Neural progenitor cell (in vitro differentiated cells): ENCODE data around the gene TRIM15. TPM values are rescaled to one million over a fixed set of nuclear protein-coding genes. Genes with fewer than 3 reads are reported as not detected.

ENCODE experiments used
- DNase-seq: peaks from one replicate; pipeline ENCODE4 v3.0.0-alpha.2; 2016; ENCODE audit warnings: low spot score
- H2AFZ ChIP-seq: fragments of 200-600 bp; sonication (generic); replicated peaks from 2 replicates; pipeline ENCODE4 v1.6.1; 2016; ENCODE audit warnings: antibody characterized with exemption
- H3F3A ChIP-seq: fragments of 200-600 bp; sonication (generic); 2 replicates; pipeline ENCODE4 v1.6.1; 2016; ENCODE audit warnings: antibody characterized with exemption, low read depth
- H3K27ac ChIP-seq: fragments of 200-600 bp; sonication (generic); 2 replicates; pipeline ENCODE4 v1.5.1; 2016; ENCODE audit warnings: mild to moderate bottlenecking
- H3K27me3 ChIP-seq: fragments of 200-600 bp; sonication (generic); 2 replicates; pipeline ENCODE4 v1.6.1; 2016; ENCODE audit warnings: mild to moderate bottlenecking, moderate library complexity
- H3K36me3 ChIP-seq: fragments of 200-600 bp; sonication (generic); 2 replicates; pipeline ENCODE4 v1.5.1; 2016
- H3K4me1 ChIP-seq: fragments of 200-600 bp; sonication (generic); 2 replicates; pipeline ENCODE4 v1.6.1; 2016; ENCODE audit warnings: mixed run types
- H3K4me2 ChIP-seq: fragments of 200-600 bp; sonication (generic); 2 replicates; pipeline ENCODE4 v1.6.1; 2016
- H3K4me3 ChIP-seq: fragments of 200-600 bp; sonication (generic); 2 replicates; pipeline ENCODE4 v1.5.1; 2016
- H3K79me2 ChIP-seq: fragments of 200-600 bp; sonication (generic); 2 replicates; pipeline ENCODE4 v1.6.1; 2016; ENCODE audit warnings: low read depth
- H3K9ac ChIP-seq: fragments of 200-600 bp; sonication (generic); 2 replicates; pipeline ENCODE4 v1.6.1; 2016
- H3K9me3 ChIP-seq: fragments of 200-600 bp; sonication (generic); 2 replicates; pipeline ENCODE4 v1.5.1; 2016; ENCODE audit warnings: low read depth
- H4K20me1 ChIP-seq: fragments of 200-600 bp; sonication (generic); 2 replicates; pipeline ENCODE4 v1.6.1; 2016; ENCODE audit warnings: low read depth
- H3K27ac Mint-ChIP-seq: 3 replicates; pipeline ENCODE4 v1.8.0; 2021; ENCODE audit warnings: mixed read lengths
- H3K27me3 Mint-ChIP-seq: 2 replicates; pipeline ENCODE4 v1.8.0; 2022; ENCODE audit warnings: low read depth, mild to moderate bottlenecking, inconsistent platforms, moderate library complexity, mixed read lengths; ENCODE audit not compliant: insufficient read depth
- H3K36me3 Mint-ChIP-seq: 3 replicates; pipeline ENCODE4 v1.8.0; 2021; ENCODE audit warnings: mixed read lengths
- H3K4me1 Mint-ChIP-seq: 3 replicates; pipeline ENCODE4 v1.8.0; 2021; ENCODE audit warnings: mixed read lengths
- H3K4me3 Mint-ChIP-seq: 3 replicates; pipeline ENCODE4 v1.8.0; 2021; ENCODE audit warnings: mild to moderate bottlenecking, moderate library complexity, mixed read lengths
- H3K9me3 Mint-ChIP-seq: 3 replicates; pipeline ENCODE4 v1.8.0; 2020; ENCODE audit warnings: mixed read lengths
- EZH2 ChIP-seq: fragments of 200-600 bp; sonication (generic); IDR thresholded peaks from 2 replicates; pipeline ENCODE4 v1.6.1; 2017; ENCODE audit warnings: antibody characterized with exemption, mild to moderate bottlenecking, moderate library complexity
- EZH2phosphoT487 ChIP-seq: fragments of 200-600 bp; sonication (generic); IDR thresholded peaks from 2 replicates; pipeline ENCODE4 v1.6.1; 2017; ENCODE audit warnings: antibody characterized with exemption
- total RNA-seq: library from RNA; depleted of rRNA; stranded (reverse); fragments of >200 nt; gene quantifications from 2 replicates; pipeline ENCODE4 v1.2.3, GENCODE V29; 2015; ENCODE audit warnings: low replicate concordance
- TF ChIP-seq, protein P1 (sequence below): fragments of 200-600 bp; sonication (generic); IDR thresholded peaks from 2 replicates; pipeline ENCODE4 v1.5.1; 2017; ENCODE audit warnings: antibody characterized with exemption, mild to moderate bottlenecking

The TRIM15 gene
- total RNA-seq, 1 donor from 2014 or later: not detected

DNA sequence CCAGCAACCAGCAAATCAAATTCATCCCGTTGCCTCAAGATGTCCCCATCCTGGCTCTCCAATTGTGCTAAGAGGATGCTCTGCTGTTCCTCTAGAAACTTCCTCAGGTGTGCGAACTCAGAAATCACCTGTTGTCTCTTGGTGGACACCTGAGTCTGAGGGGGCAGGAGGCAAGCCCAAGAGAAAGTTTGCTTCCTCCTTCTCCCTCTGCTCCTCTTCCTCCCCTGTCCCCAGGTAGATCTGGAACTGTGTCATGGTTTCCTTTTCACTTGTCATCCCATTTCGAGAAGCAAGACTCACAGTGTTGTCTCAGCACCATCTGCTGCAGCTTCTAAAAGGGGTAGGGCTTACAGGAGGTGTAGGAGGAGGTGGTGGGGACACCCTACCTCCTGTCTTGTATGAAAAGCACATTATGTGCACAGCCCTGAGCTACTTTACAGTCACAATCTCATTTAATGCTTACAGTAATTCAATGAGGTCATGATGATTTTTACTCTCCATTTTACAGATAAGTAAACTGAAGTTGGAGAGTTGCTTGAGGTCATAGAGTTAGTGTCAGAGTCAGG, 4.8 kb upstream of the TRIM15 start:
- H3K27ac ChIP-seq: no peak overlapping the region
- no peak overlapping the region for H3K4me2 ChIP-seq
- Mint-ChIP-seq H3K36me3 (no peaks in the 10 kb centered on the region), H3K27ac (no peak overlapping the region), H3K4me1 (no peaks in the 10 kb centered on the region), H3K4me3 (no peak overlapping the region), H3K27me3 (peaks cover 6% of the 10 kb centered on the region), H3K9me3 (no peaks in the 10 kb centered on the region)
- H3K27me3 ChIP-seq: peaks cover 31% of the 10 kb centered on the region
- no peaks in the 10 kb centered on the region for H3F3A ChIP-seq
- no peak for DNase-seq
- H4K20me1 ChIP-seq: no peaks in the 10 kb centered on the region
- no peaks in the 10 kb centered on the region for H3K36me3 ChIP-seq
- no peaks in the 10 kb centered on the region for H3K79me2 ChIP-seq
- TF ChIP-seq EZH2 (no peak), EZH2phosphoT487 (no peak)
- TF ChIP-seq, protein P1, sequence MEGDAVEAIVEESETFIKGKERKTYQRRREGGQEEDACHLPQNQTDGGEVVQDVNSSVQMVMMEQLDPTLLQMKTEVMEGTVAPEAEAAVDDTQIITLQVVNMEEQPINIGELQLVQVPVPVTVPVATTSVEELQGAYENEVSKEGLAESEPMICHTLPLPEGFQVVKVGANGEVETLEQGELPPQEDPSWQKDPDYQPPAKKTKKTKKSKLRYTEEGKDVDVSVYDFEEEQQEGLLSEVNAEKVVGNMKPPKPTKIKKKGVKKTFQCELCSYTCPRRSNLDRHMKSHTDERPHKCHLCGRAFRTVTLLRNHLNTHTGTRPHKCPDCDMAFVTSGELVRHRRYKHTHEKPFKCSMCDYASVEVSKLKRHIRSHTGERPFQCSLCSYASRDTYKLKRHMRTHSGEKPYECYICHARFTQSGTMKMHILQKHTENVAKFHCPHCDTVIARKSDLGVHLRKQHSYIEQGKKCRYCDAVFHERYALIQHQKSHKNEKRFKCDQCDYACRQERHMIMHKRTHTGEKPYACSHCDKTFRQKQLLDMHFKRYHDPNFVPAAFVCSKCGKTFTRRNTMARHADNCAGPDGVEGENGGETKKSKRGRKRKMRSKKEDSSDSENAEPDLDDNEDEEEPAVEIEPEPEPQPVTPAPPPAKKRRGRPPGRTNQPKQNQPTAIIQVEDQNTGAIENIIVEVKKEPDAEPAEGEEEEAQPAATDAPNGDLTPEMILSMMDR: no peak
- H3K4me1 ChIP-seq: no peaks in the 10 kb centered on the region
- H3K9ac ChIP-seq: no peak overlapping the region
- H3K4me3 ChIP-seq: no peak overlapping the region
- no peak overlapping the region for H2AFZ ChIP-seq
- no peaks in the 10 kb centered on the region for H3K9me3 ChIP-seq

DNA sequence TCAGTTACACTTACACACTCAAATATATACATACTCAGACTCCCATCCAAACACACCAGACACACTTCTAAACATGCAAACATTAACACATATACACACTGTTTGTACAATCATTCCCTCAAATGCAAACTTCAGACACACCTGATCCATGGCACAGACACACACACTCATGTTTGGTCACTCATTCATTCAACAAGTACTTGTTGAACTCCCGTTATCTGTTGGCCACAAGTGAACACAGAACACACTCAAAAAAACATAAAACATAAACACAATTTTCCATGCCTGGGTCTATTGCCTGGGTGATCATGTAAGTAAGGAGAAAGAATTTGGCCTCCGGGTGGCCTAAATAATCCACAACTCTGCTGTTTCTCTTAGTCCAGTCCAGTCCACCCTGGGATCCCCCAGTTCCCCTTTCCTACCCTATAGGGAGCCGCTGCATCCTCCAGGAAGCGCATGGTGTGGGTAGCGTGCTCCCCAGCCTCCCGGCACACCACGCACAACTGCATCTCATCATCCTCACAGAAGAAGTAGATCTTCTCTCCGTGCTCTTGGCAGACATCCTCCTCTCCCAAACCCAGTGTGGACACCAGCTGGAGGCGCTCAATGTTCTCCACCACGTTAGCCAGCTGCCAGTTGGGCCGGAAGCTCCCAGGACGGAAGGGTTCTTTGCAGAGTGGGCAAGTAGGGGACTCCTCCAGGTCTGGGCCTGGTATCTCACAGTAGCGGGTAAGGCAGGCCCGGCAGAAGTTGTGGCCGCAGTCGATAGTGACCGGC, 3.1 kb upstream of the TRIM15 start:
- H3K27me3 Mint-ChIP-seq: peaks cover 13% of the 10 kb centered on the region

DNA sequence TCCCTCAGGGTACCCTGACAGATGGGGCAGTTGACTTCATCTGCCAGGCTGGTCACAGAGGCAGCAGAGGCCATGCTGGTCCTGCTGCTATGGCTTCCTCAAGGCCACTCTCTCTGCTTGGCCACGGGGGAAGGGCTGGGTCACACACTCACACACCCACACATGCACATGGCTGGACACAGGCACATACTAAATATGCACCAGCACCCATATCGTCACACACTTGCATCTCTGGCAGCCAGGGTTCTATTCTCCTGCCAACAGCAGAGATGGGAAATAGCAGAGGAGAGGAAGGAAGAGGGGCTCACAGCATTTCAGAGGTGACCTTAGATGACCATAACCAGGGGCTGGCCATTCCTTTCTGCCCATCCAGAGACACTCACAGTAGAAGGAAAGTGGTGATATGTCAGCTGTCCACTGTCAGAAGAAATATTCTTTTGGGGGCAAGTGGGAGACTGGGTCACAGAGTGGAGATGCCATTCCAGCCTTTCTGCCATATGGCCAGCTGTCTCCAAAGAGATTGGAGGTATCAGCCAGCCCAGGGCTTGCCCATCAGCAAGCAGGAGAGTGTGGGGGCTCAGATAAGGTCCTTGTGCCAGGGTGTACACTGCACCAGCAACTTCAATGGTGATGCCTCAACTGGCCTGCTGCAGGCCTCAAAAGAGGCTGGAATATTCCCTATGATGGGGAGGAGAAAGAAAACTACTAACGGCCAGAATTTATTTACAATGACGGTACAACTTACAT, 2.4 kb upstream of the TRIM15 start, which contains the start of gene TRIM10:
TRIM10 (minus strand) TSS at position 427 of the 747 bp plus-strand sequence; CDS start at position 74, 353 bp downstream.
- TF ChIP-seq EZH2 (no peak), EZH2phosphoT487 (no peak)
- TF ChIP-seq, protein P1: no peak
- no peaks in the 10 kb centered on the region for H3K79me2 ChIP-seq
- peaks cover 13% of the 10 kb centered on the region for H3K27me3 Mint-ChIP-seq
- no peak within 1 kb of the TSS for H3K27ac Mint-ChIP-seq
- H3K4me1 ChIP-seq: no peaks in the 10 kb centered on the region
- no peaks in the 10 kb centered on the region for H3K9me3 Mint-ChIP-seq
- H3K9ac ChIP-seq: no peak within 1 kb of the TSS
- H3K4me3 Mint-ChIP-seq: no peak within 1 kb of the TSS
- no peaks in the 10 kb centered on the region for H3F3A ChIP-seq
- no peaks in the 10 kb centered on the region for H4K20me1 ChIP-seq
- no peak within 1 kb of the TSS for H3K4me3 ChIP-seq
- no peak within 1 kb of the TSS for H3K27ac ChIP-seq
- H3K9me3 ChIP-seq: no peaks in the 10 kb centered on the region
- no peak within 1 kb of the TSS for H3K4me2 ChIP-seq
- H3K4me1 Mint-ChIP-seq: no peaks in the 10 kb centered on the region
- no peak within 1 kb of the TSS for H2AFZ ChIP-seq
- no peaks in the 10 kb centered on the region for H3K36me3 ChIP-seq
- H3K27me3 ChIP-seq: peaks cover 23% of the 10 kb centered on the region
- no peaks in the 10 kb centered on the region for H3K36me3 Mint-ChIP-seq
- DNase-seq: no peak

More for the DNA sequence above, 3.1 kb upstream of the TRIM15 start:
- H3K27me3 ChIP-seq: peaks cover 22% of the 10 kb centered on the region
- H4K20me1 ChIP-seq: no peaks in the 10 kb centered on the region
- H3K36me3 ChIP-seq: no peaks in the 10 kb centered on the region
- no peak overlapping the region for H3K9ac ChIP-seq
- no peak overlapping the region for H3K27ac ChIP-seq
- H2AFZ ChIP-seq: no peak overlapping the region
- DNase-seq: no peak
- Mint-ChIP-seq H3K4me1 (no peaks in the 10 kb centered on the region), H3K4me3 (no peak overlapping the region), H3K27ac (no peak overlapping the region), H3K36me3 (no peaks in the 10 kb centered on the region), H3K9me3 (no peaks in the 10 kb centered on the region)
- H3K9me3 ChIP-seq: no peaks in the 10 kb centered on the region
- H3K4me1 ChIP-seq: no peaks in the 10 kb centered on the region
- no peak overlapping the region for H3K4me3 ChIP-seq
- TF ChIP-seq, protein P1: no peak
- TF ChIP-seq EZH2 (no peak), EZH2phosphoT487 (no peak)
- no peak overlapping the region for H3K4me2 ChIP-seq
- H3K79me2 ChIP-seq: no peaks in the 10 kb centered on the region
- no peaks in the 10 kb centered on the region for H3F3A ChIP-seq
